ENCODE data around the gene IL34.

GRCh38 chr16:70665806-70666735 lies 19.7 kb downstream of the IL34 start:
- no peak for TF ChIP-seq CTCF (IDR thresholded peaks at IDR 0.05)
- no peak for TF ChIP-seq POLR2A (IDR thresholded peaks at IDR 0.05)
